Duodenal mucosa (tissue), 2 donors: ENCODE measurements around the gene SPRR2B.
"Not testable (repeated sequence)": the region's sequence is repeated elsewhere in the genome, so short reads cannot be mapped to it uniquely, and the experiment has no call there.

Source experiments
- H3K27ac ChIP-seq: one replicate; pipeline ENCODE4 v1.7.0; 2013; ENCODE audit warnings: low read depth, low read length
- H3K27me3 ChIP-seq, 2 donors: one replicate each; pipeline ENCODE4 v1.7.0; 2013; ENCODE audit warnings: low read length in 2 of 2, control low read depth in 1 of 2; ENCODE audit not compliant: insufficient read depth in 2 of 2, control insufficient read depth in 1 of 2
- H3K36me3 ChIP-seq, 2 donors: one replicate each; pipeline ENCODE4 v1.7.0; 2013; ENCODE audit warnings: low read length in 2 of 2, control low read depth in 1 of 2; ENCODE audit not compliant: insufficient read depth in 2 of 2, control insufficient read depth in 1 of 2
- H3K4me1 ChIP-seq, 2 donors: one replicate each; pipeline ENCODE4 v1.7.0; 2013; ENCODE audit warnings: low read length in 2 of 2, control low read depth in 1 of 2; ENCODE audit not compliant: insufficient read depth in 2 of 2, control insufficient read depth in 1 of 2
- H3K4me3 ChIP-seq, 2 donors: one replicate each; pipeline ENCODE4 v1.7.0; 2013; ENCODE audit warnings: low read length in 2 of 2, low read depth in 1 of 2
- H3K9ac ChIP-seq, 2 donors: one replicate each; pipeline ENCODE4 v1.7.0; 2013; ENCODE audit warnings: low read length in 2 of 2, low read depth in 1 of 2
- H3K9me3 ChIP-seq, 2 donors: one replicate each; pipeline ENCODE4 v1.7.0; 2013; ENCODE audit warnings: low read length in 2 of 2, control low read depth in 1 of 2; ENCODE audit not compliant: control insufficient read depth in 1 of 2

Gene SPRR2B

DNA sequence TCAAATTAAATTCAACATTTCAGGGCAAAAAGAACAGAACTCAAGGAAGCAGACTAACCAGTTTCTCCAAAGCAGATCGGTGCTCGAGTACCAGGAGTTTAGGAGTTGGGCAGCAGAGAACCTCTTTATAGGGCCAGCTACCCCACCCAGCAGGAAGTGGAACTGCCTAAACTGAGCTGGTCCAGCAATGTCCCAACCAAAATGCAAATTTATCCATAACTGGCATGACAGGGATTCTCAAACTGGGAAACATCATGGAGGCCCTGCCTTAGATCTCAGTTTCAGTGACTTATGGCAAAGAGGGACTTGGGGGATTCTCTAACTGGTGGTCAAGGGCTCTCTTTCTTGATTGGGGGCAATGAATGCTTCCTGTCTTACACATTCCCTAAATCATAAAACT lies at the start of gene SPRR2B:
TSS of gene SPRR2B (minus strand) at position 101 of the 400 bp plus-strand sequence. CDS start 772 bp downstream, outside the sequence.
- H3K36me3 ChIP-seq: no peaks in the 10 kb centered on the region
- no peaks in the 10 kb centered on the region for H3K4me1 ChIP-seq
- H3K9ac ChIP-seq: no peak within 1 kb of the TSS
- no peaks in the 10 kb centered on the region for H3K9me3 ChIP-seq
- no peak within 1 kb of the TSS for H3K27ac ChIP-seq
- no peaks in the 10 kb centered on the region for H3K27me3 ChIP-seq
- H3K4me3 ChIP-seq: no peak within 1 kb of the TSS

DNA sequence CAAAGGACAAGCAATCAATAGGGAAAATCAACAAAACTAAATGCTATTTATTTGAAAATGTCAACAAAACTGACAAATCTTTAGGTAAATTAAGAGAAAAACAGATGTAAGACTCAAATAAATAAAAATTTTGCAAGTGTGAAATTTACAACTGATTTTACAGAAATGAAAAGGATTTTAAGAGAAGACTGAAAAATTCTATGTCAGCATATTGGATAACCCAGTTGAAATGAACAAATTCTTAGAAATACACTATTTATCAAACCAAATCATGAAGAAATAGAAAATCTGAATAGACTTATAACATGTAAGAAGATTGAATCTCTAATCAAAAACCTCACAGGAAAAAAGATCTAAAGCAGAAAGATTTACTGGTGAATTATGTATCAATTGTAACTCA lies 49.5 kb upstream of the SPRR2B start:
- H3K9ac ChIP-seq: no peak overlapping the region
- no peaks in the 10 kb centered on the region for H3K36me3 ChIP-seq
- H3K4me3 ChIP-seq: no peak overlapping the region
- H3K9me3 ChIP-seq: no peaks in the 10 kb centered on the region
- H3K27me3 ChIP-seq: no peaks in the 10 kb centered on the region
- H3K4me1 ChIP-seq: no peaks in the 10 kb centered on the region
- no peak overlapping the region for H3K27ac ChIP-seq

DNA sequence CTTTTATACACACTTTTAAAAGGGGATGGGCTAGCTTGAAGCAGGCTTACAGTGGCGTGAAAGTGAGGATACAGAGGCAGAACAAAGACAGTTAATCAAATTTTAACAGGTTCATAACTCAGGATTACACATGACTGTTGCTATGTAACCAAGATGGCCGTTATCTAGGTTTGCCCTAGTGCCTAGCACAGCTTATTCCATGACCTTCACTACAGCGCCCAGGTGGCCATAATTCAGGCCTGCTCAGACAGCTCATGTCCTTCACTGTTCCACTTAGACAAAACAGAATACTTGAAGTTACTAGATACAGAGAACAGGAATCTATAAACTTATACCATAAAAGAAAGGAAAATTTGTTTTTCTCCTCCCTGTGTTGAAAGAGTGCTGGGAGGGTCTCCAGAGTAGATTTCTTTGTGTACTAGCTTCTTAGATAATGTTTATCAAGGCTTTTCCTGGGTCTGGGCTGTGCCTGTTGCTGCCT lies 48.1 kb upstream of the SPRR2B start:
- H3K9ac ChIP-seq: no peak overlapping the region
- no peaks in the 10 kb centered on the region for H3K36me3 ChIP-seq
- H3K4me3 ChIP-seq: no peak overlapping the region
- no peak overlapping the region for H3K27ac ChIP-seq
- no peaks in the 10 kb centered on the region for H3K4me1 ChIP-seq
- no peaks in the 10 kb centered on the region for H3K27me3 ChIP-seq
- H3K9me3 ChIP-seq: no peaks in the 10 kb centered on the region

DNA sequence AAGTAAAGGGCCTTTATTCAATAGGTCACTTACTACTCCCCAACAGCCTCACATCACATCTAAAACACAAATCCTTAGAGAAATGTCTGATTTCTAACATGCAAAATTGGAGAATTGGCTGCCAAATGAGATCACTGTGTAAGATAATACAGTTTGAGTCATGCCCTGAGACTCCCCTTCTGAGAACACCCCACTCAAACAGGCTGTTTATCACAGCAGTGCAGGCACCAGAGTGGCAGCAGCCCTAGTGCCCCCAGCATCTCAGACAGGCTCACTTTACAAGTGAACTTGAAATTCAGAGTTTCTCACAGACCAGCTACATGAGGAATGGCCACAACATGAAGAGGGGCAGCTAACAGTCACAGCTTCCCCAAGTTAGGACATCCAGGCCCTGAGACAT lies 43.9 kb upstream of the SPRR2B start:
- H3K27me3 ChIP-seq, H3K4me1 ChIP-seq, H3K36me3 ChIP-seq, H3K4me3 ChIP-seq, H3K9ac ChIP-seq, H3K27ac ChIP-seq, H3K9me3 ChIP-seq: not testable (repeated sequence)

DNA sequence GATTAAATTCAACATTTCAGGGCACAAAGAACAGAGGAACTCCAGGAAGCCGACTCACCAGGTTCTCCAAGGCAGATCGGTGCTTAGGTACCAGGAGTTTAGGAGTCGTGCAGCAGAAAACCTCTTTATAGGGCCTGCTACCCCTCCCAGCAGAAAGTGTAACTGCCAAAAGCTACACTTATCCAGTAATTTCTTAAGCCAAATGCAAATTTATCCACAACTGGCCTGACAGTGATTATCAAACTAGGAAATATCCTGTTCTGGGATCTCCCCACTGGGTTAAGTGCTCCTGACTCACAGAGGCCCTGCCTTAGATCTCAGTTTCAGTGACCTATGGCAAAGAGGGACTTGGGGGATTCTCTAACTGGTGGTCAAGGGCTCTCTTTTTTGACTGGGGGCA lies 42.0 kb upstream of the SPRR2B start, which contains the start of gene SPRR2F:
TSS of gene SPRR2F (minus strand) at position 101 of the 400 bp plus-strand sequence. CDS start 783 bp downstream, outside the sequence.
- Histone ChIP-seq H3K36me3 (no peaks in the 10 kb centered on the region), H3K27me3 (no peaks in the 10 kb centered on the region), H3K9ac (no peak within 1 kb of the TSS), H3K4me3 (no peak within 1 kb of the TSS), H3K4me1 (no peaks in the 10 kb centered on the region), H3K27ac (no peak within 1 kb of the TSS), H3K9me3 (no peaks in the 10 kb centered on the region)

DNA sequence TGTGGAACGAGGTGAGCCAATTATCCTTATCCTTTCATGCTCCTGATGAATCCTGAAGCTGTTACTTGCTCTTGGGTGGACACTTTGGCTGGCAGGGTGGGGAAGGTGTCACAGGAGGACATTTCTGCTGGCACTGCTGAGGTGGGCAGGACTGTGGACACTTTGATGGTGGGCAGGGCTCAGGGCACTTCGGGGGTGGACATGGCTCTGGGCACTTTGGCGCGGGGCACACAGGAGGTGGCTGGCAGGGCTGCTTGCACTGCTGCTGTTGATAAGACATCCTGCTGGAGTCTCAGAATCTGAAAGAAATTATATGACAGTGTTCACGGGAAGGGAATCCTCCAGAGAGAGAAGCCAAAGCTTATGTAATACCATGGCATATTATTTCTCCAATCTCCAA lies 41.0 kb upstream of the SPRR2B start:
- H3K36me3 ChIP-seq, H3K27me3 ChIP-seq, H3K4me1 ChIP-seq, H3K9me3 ChIP-seq, H3K27ac ChIP-seq, H3K4me3 ChIP-seq, H3K9ac ChIP-seq: not testable (repeated sequence)

DNA sequence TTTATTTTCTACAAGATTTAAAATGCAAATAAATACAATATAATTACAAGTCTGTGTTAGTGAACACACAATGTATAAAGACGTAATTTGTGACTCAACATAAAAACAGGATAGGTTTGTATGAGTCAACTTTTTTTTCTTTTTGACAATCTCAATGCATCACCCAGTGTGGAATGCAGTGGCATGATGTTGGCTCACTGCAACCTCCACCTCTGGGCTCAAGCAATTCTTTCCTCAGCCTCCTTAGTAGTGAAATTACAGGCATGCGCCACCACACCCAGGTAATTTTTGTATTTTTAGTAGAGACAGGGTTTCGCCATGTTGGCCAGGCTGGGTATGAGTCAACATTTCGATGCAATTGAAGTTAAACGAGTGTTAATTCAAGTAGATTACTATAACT lies 28.8 kb upstream of the SPRR2B start:
- no peak overlapping the region for H3K9ac ChIP-seq
- H3K4me1 ChIP-seq: no peaks in the 10 kb centered on the region
- H3K36me3 ChIP-seq: no peaks in the 10 kb centered on the region
- H3K4me3 ChIP-seq: no peak overlapping the region
- H3K27me3 ChIP-seq: no peaks in the 10 kb centered on the region
- H3K27ac ChIP-seq: no peak overlapping the region
- H3K9me3 ChIP-seq: no peaks in the 10 kb centered on the region

DNA sequence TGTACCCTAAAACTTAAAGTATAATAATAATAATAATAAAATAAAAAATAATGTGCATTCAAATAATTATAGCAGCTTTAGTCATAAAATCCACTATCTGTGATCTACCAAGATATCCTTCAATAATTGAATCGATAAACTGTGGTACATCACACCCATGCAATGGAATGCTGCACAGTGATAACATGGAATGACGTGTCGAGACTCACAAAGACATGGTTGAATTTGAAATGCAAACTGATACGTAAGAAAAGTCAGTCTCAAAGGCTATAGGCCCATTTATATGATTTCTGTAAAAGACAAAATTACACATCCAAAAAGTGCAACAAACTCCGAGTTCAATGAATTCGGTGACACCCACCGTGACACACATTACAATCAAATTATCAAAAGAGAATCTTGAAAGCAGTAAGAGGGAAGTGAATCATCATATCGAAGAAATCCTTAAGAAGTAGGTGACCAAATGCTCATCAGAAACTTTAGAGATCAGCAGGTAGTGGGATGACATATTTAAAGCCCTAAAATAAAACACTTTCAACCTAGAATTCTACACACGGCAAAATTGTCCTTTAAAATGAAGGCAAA lies 28.1 kb upstream of the SPRR2B start:
- H3K27ac ChIP-seq: no peak overlapping the region
- no peaks in the 10 kb centered on the region for H3K4me1 ChIP-seq
- no peaks in the 10 kb centered on the region for H3K36me3 ChIP-seq
- no peak overlapping the region for H3K4me3 ChIP-seq
- H3K27me3 ChIP-seq: no peaks in the 10 kb centered on the region
- H3K9me3 ChIP-seq: no peaks in the 10 kb centered on the region
- no peak overlapping the region for H3K9ac ChIP-seq

DNA sequence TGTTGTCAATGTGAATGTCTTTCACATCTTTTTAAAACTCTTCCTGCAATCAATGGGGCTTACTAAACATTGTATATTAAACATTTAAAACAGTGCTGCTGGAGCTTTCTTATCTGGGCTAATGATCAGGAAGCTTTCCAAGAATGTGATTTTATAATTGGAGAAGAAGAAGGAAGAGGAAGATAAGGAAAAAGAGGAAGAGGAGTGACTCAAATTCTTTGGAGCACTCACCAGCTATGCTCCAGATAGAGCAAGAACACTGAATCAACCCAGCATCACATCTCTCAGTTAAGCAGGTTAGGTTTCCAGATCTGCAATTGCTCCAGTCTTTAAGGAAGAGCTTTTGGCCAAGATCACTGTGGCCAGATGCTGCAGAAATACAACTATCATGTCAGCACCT lies 24.4 kb upstream of the SPRR2B start:
- no peaks in the 10 kb centered on the region for H3K9me3 ChIP-seq
- no peaks in the 10 kb centered on the region for H3K27me3 ChIP-seq

DNA sequence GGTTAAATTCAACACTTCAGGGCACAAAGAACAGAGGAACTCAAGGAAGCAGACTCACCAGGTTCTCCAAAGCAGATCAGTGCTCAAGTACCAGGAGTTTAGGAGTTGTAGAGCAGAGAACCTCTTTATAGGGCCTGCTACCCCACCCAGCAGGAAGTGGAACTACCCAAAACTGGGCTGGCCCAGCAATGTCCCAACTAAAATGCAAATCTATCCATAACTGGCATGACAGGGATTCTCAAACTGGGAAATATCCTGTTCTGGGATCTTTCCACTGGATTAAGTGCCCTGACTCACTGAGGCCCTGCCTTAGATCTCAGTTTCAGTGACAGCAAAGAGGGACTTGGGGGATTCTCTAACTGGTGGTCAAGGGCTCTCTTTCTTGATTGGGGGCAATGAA lies 23.0 kb upstream of the SPRR2B start, which contains the start of gene SPRR2E:
TSS of gene SPRR2E (minus strand) at position 101 of the 400 bp plus-strand sequence. CDS start 775 bp downstream, outside the sequence.
- H3K4me3 ChIP-seq: no peak within 1 kb of the TSS
- no peak within 1 kb of the TSS for H3K9ac ChIP-seq

More for the DNA sequence above, 24.4 kb upstream of the SPRR2B start:
- Histone ChIP-seq H3K27ac (no peak overlapping the region), H3K4me1 (no peaks in the 10 kb centered on the region), H3K9ac (no peak overlapping the region), H3K36me3 (no peaks in the 10 kb centered on the region), H3K4me3 (no peak overlapping the region)

More for the DNA sequence above, 23.0 kb upstream of the SPRR2B start, which contains the start of gene SPRR2E:
- no peaks in the 10 kb centered on the region for H3K27me3 ChIP-seq
- no peaks in the 10 kb centered on the region for H3K4me1 ChIP-seq
- H3K27ac ChIP-seq: no peak within 1 kb of the TSS
- H3K36me3 ChIP-seq: no peaks in the 10 kb centered on the region
- H3K9me3 ChIP-seq: no peaks in the 10 kb centered on the region
